Neural cell (in vitro differentiated cells): ENCODE results near the gene CAV3. TPM values are rescaled to one million over a fixed set of nuclear protein-coding genes. Genes with fewer than 3 reads are reported as not detected.

Experiments
- H2AFZ ChIP-seq: fragments of 200-600, 300-800 bp; sonication (generic), shearing (Covaris generic); 2 replicates; pipeline ENCODE4 v1.6.0; 2014; ENCODE audit warnings: low read depth, mild to moderate bottlenecking, antibody characterized with exemption, low read length, moderate library complexity
- H3F3A ChIP-seq: fragments of 200-600 bp; shearing (Covaris generic); 2 replicates; pipeline ENCODE4 v1.6.1; 2016; ENCODE audit warnings: mild to moderate bottlenecking, moderate library complexity, mixed read lengths, antibody characterized with exemption, low read length; ENCODE audit not compliant: insufficient read depth, poor library complexity, severe bottlenecking
- H3K27ac ChIP-seq: fragments of 200-600, 300-800 bp; sonication (generic), shearing (Covaris generic); 2 replicates; pipeline ENCODE4 v1.5.1; 2014; ENCODE audit warnings: mild to moderate bottlenecking, low read length, moderate library complexity
- H3K27me3 ChIP-seq: fragments of 300-800, 200-600 bp; sonication (generic), shearing (Covaris generic); 2 replicates; pipeline ENCODE4 v1.6.0; 2014; ENCODE audit warnings: mild to moderate bottlenecking, low read depth, low read length, moderate library complexity; ENCODE audit not compliant: insufficient read depth
- H3K36me3 ChIP-seq: fragments of 300-800, 200-600 bp; sonication (generic), shearing (Covaris generic); 2 replicates; pipeline ENCODE4 v1.5.1; 2014; ENCODE audit warnings: mild to moderate bottlenecking, antibody characterized with exemption, low read length, moderate library complexity; ENCODE audit not compliant: insufficient read depth
- H3K4me2 ChIP-seq: fragments of 300-800, 200-600 bp; sonication (generic), shearing (Covaris generic); 2 replicates; pipeline ENCODE4 v1.6.0; 2014; ENCODE audit warnings: mild to moderate bottlenecking, low read length
- H3K4me3 ChIP-seq: fragments of 300-800, 200-600 bp; sonication (generic), shearing (Covaris generic); 2 replicates; pipeline ENCODE4 v1.5.1; 2014; ENCODE audit warnings: mild to moderate bottlenecking, low read length, moderate library complexity
- H3K79me2 ChIP-seq: fragments of 200-600 bp; shearing (Covaris generic); replicated peaks from 2 replicates; pipeline ENCODE4 v1.6.0; 2014; ENCODE audit warnings: mild to moderate bottlenecking, low read length, moderate library complexity; ENCODE audit not compliant: insufficient read depth
- H3K9ac ChIP-seq: fragments of 300-800, 200-600 bp; sonication (generic), shearing (Covaris generic); 2 replicates; pipeline ENCODE4 v1.6.1; 2016; ENCODE audit warnings: mild to moderate bottlenecking, low read length, mixed read lengths
- H3K9me2 ChIP-seq: fragments of 200-600 bp; shearing (Covaris generic); 2 replicates; pipeline ENCODE4 v1.6.1; 2016; ENCODE audit warnings: mild to moderate bottlenecking, low read length, mixed read lengths; ENCODE audit not compliant: insufficient read depth
- H3K9me3 ChIP-seq: fragments of 200-600, 300-800 bp; sonication (generic), shearing (Covaris generic); 2 replicates; pipeline ENCODE4 v1.6.1; 2016; ENCODE audit warnings: mild to moderate bottlenecking, mixed run types, low read length, moderate library complexity, mixed read lengths
- H4K20me1 ChIP-seq: fragments of 200-600 bp; shearing (Covaris generic); 2 replicates; pipeline ENCODE4 v1.6.1; 2016; ENCODE audit warnings: mild to moderate bottlenecking, mixed run types; ENCODE audit not compliant: insufficient read depth
- CTCF ChIP-seq: fragments of 450-650 bp; IDR thresholded peaks from 2 replicates; pipeline ENCODE4 v1.5.1; 2014; ENCODE audit warnings: antibody characterized with exemption, mild to moderate bottlenecking, moderate library complexity; ENCODE audit not compliant: poor library complexity, severe bottlenecking
- EP300 ChIP-seq: fragments of 450-650 bp; conservative IDR thresholded peaks from 2 replicates; pipeline ENCODE4 v1.6.1; 2014; ENCODE audit warnings: antibody characterized with exemption, mild to moderate bottlenecking, moderate library complexity; ENCODE audit not compliant: poor library complexity, severe bottlenecking
- EZH2 ChIP-seq: fragments of 200-600, 300-800 bp; shearing (Covaris generic), sonication (generic); IDR thresholded peaks from 2 replicates; pipeline ENCODE4 v1.6.1; 2014; ENCODE audit warnings: antibody characterized with exemption, low read length, borderline replicate concordance, mild to moderate bottlenecking; ENCODE audit not compliant: insufficient read depth, poor library complexity, severe bottlenecking
- MXI1 ChIP-seq: fragments of 450-650 bp; conservative IDR thresholded peaks from 2 replicates; pipeline ENCODE4 v1.6.1; 2014; ENCODE audit warnings: antibody characterized with exemption, mild to moderate bottlenecking; ENCODE audit not compliant: poor library complexity, severe bottlenecking
- POLR2AphosphoS5 ChIP-seq: IDR thresholded peaks from 2 replicates; pipeline ENCODE4 v1.6.1; 2012
- RAD21 ChIP-seq: fragments of 450-650 bp; conservative IDR thresholded peaks from 2 replicates; pipeline ENCODE4 v1.6.1; 2014; ENCODE audit warnings: antibody characterized with exemption, mild to moderate bottlenecking, moderate library complexity
- SMC3 ChIP-seq: fragments of 450-650 bp; conservative IDR thresholded peaks from 2 replicates; pipeline ENCODE4 v1.6.1; 2014; ENCODE audit warnings: antibody characterized with exemption, mild to moderate bottlenecking, moderate library complexity; ENCODE audit not compliant: poor library complexity
- TAF1 ChIP-seq: IDR thresholded peaks from 2 replicates; pipeline ENCODE4 v1.6.1; 2012; ENCODE audit warnings: low read depth
- polyA plus RNA-seq: library from polyadenylated mRNA; depleted of rRNA; stranded (reverse); fragments of >200 nt; gene quantifications from 2 replicates; pipeline ENCODE4 v1.2.3, GENCODE V29; 2014
- TF ChIP-seq, protein P1 (sequence below): IDR thresholded peaks from 2 replicates; pipeline ENCODE4 v1.6.1; 2012; ENCODE audit warnings: borderline replicate concordance

Gene CAV3
- polyA plus RNA-seq, 1 donor from 2014 or later: not detected

DNA sequence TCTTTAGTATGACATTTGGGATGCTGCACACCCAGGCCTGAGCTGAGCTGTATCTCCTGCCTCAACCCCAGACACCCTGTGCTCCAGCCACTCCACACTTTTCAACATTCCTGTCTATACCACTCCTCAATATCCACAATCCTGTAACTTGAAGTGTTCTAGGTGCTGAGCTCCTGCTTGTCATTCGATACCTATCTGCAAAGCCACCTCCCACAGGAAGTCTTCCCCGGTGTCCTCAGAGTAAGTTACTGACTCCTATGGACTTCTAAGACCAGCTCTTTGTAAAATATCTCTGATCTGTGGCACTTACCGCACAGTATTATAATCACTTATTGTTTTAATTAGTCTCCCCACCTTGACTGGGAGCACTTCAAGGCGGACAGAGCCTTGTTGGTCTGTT lies 1.2 kb upstream of the CAV3 start:
- no peaks in the 10 kb centered on the region for H3K27me3 ChIP-seq
- H3K4me3 ChIP-seq: no peak overlapping the region
- H3F3A ChIP-seq: no peaks in the 10 kb centered on the region
- no peak overlapping the region for H3K27ac ChIP-seq
- no peak overlapping the region for H2AFZ ChIP-seq
- no peak overlapping the region for H3K9ac ChIP-seq
- H3K9me2 ChIP-seq: no peaks in the 10 kb centered on the region
- no peaks in the 10 kb centered on the region for H3K36me3 ChIP-seq
- H4K20me1 ChIP-seq: no peaks in the 10 kb centered on the region
- H3K79me2 ChIP-seq: no peaks in the 10 kb centered on the region
- TF ChIP-seq SMC3 (no peak), EZH2 (no peak), POLR2AphosphoS5 (no peak), MXI1 (no peak), CTCF (no peak), TAF1 (no peak), EP300 (no peak), RAD21 (no peak)
- TF ChIP-seq, protein P1, sequence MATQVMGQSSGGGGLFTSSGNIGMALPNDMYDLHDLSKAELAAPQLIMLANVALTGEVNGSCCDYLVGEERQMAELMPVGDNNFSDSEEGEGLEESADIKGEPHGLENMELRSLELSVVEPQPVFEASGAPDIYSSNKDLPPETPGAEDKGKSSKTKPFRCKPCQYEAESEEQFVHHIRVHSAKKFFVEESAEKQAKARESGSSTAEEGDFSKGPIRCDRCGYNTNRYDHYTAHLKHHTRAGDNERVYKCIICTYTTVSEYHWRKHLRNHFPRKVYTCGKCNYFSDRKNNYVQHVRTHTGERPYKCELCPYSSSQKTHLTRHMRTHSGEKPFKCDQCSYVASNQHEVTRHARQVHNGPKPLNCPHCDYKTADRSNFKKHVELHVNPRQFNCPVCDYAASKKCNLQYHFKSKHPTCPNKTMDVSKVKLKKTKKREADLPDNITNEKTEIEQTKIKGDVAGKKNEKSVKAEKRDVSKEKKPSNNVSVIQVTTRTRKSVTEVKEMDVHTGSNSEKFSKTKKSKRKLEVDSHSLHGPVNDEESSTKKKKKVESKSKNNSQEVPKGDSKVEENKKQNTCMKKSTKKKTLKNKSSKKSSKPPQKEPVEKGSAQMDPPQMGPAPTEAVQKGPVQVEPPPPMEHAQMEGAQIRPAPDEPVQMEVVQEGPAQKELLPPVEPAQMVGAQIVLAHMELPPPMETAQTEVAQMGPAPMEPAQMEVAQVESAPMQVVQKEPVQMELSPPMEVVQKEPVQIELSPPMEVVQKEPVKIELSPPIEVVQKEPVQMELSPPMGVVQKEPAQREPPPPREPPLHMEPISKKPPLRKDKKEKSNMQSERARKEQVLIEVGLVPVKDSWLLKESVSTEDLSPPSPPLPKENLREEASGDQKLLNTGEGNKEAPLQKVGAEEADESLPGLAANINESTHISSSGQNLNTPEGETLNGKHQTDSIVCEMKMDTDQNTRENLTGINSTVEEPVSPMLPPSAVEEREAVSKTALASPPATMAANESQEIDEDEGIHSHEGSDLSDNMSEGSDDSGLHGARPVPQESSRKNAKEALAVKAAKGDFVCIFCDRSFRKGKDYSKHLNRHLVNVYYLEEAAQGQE: no peak
- no peak overlapping the region for H3K4me2 ChIP-seq
- H3K9me3 ChIP-seq: no peaks in the 10 kb centered on the region

- TF ChIP-seq POLR2AphosphoS5 (no peak), CTCF (no peak), RAD21 (no peak), MXI1 (no peak), SMC3 (no peak), TAF1 (no peak), EP300 (no peak), EZH2 (no peak)
- TF ChIP-seq, protein P1: no peak
- H3K27me3 ChIP-seq: no peaks in the 10 kb centered on the region
- H3K9me3 ChIP-seq: no peaks in the 10 kb centered on the region
- no peaks in the 10 kb centered on the region for H3F3A ChIP-seq
- H3K36me3 ChIP-seq: no peaks in the 10 kb centered on the region
- H3K4me2 ChIP-seq: no peak overlapping the region
- no peak overlapping the region for H3K9ac ChIP-seq
- no peak overlapping the region for H3K4me3 ChIP-seq
- H3K79me2 ChIP-seq: no peaks in the 10 kb centered on the region
- no peak overlapping the region for H3K27ac ChIP-seq
- no peak overlapping the region for H2AFZ ChIP-seq
- no peaks in the 10 kb centered on the region for H3K9me2 ChIP-seq
- no peaks in the 10 kb centered on the region for H4K20me1 ChIP-seq
Measured at GRCh38 chr3:8734137-8734878, 706 bp downstream of the CAV3 start.
